Articular chondrocyte of knee joint (primary cell): Measurements from ENCODE around the gene GUCD1. TPM values are rescaled to one million over a fixed set of nuclear protein-coding genes. Genes with fewer than 3 reads are reported as not detected.

Experiments
- total RNA-seq: library from RNA; depleted of rRNA; stranded (reverse); fragments of >200 nt; gene quantifications from 2 replicates; pipeline ENCODE4 v1.2.3, GENCODE V29; 2012

GUCD1 gene
- 85.4 and 95.1 TPM in 2 replicates for total RNA-seq

DNA sequence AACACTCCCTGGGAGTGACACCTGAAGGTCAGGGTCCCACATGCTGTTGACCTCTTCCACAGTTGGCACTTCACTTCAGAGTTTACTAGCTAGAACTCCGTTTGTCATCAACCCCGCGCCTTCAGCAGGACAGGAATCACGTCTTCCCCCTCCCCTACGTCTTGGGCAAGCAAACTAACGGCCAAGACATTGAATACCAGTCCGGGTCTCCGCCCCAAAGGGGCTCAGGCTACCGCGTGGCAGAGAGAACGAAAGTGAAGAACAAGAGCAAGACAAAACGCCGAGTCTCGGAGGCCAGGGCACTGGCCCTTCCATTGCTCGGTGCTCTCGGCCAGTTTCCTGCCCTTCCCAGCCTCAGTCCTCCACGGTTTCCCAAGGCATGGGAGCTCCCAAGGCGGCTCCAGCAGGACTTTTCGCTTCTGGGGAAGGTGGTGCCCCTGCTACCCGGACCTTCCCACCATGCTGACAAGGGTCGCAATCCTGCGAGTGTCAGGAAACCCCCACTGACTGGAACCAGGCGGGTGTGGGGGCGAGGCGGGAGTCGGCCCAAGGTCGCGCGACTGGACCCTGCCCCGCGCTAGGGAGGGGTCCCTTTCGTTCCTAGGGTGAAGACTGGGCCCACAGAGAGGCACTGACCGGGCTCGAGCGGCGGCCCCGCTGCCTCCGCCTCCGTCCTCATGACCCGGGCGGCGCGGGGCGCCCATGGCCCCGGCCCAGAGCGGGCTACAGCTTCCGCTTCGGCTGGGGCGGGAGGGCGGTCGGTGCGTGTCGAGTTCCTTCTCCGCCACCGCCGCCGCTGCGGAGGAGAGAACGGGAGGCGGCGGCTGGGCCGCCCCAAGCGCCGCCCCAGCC, at the start of gene GUCD1:
GUCD1 (minus strand) TSS at position 826 of the 852 bp plus-strand sequence; CDS start at position 679, 147 bp downstream.

DNA sequence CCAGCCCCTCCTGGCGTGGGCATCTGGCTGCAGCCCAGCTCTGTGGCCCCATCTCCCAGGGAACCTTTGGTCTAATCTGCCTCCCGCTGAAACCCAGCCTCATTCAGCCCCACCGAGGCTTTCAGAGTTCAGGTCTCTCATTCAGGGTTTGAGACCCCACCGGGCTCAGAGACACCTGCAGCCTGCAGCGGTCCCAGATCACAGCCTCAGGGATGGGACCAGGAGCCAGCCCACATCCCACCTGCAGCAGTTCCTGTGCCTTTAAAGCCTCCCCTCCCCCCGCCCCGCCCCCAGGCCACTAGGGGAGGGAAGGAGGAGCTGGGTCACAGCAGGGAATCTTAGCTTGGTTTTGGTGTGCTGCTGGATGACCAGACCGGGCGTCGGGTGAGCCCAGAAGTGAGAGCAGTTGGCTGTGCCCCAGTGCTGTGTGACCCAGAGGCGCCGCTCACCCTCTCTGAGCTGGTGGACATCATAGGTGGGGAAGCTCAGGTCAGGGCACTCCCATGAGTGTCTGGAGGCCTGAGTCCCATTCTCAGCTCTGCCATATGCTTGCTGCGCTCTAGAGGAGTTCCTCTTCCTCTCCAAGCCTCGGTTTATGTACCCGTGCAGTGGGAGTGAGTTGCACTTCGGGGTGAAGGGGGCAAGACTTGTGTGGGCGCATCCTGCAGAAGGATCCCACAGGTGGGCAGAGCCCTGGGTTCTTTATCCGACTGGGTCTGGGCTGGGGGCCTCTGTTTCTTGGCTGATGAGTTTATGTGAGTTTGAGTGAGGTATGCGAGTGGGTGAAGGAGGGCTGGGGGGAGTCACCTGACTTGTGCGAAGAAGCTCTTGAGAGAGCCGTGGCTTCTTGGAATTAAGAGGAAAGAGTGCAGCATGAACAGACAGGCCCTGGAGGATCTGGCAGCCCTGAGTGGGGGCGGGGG, 48.2 kb upstream of the GUCD1 start, which contains the start of gene GGT1:
GGT1 (plus strand) TSS at position 347 of the 923 bp plus-strand sequence. CDS start 7,889 bp downstream, outside the sequence.

DNA sequence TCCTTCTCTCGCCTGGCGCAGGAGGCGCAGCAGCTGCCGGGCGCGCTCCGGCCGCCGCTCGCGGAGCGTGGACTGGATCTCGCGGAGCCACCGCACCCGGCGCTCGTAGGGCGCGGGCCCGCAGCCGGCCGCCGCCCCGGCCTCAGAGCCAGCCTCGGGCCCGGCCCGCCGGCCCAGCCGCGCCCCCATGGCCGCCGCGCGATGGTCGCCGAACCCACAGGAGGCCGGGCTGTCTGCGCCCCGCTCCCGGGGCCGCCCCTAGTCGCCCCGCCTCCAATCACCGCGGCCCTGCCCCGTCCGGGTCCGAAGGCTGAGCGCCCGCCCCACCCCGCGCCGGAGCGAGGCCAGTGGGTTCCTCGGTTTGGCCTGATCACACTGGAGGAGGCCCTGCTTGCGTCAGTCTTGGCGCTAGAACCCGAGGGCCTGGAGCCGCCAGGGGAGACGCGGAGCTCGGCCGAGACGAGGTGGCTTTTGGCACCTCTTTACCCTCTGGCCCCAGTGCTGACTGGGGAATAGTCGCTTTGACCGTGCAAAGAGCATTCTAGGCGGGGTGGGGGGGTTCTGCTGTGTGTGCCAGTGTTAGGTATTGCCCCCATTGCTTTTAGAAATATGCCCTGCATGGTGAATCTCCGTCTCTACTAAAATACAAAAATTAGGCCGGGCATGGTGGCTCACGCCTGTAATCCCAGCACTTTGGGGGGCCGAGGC, 38.1 kb upstream of the GUCD1 start, which contains the start of gene LRRC75B:
LRRC75B (minus strand) TSS at position 223 of the 708 bp plus-strand sequence; CDS start at position 189, 34 bp downstream.

DNA sequence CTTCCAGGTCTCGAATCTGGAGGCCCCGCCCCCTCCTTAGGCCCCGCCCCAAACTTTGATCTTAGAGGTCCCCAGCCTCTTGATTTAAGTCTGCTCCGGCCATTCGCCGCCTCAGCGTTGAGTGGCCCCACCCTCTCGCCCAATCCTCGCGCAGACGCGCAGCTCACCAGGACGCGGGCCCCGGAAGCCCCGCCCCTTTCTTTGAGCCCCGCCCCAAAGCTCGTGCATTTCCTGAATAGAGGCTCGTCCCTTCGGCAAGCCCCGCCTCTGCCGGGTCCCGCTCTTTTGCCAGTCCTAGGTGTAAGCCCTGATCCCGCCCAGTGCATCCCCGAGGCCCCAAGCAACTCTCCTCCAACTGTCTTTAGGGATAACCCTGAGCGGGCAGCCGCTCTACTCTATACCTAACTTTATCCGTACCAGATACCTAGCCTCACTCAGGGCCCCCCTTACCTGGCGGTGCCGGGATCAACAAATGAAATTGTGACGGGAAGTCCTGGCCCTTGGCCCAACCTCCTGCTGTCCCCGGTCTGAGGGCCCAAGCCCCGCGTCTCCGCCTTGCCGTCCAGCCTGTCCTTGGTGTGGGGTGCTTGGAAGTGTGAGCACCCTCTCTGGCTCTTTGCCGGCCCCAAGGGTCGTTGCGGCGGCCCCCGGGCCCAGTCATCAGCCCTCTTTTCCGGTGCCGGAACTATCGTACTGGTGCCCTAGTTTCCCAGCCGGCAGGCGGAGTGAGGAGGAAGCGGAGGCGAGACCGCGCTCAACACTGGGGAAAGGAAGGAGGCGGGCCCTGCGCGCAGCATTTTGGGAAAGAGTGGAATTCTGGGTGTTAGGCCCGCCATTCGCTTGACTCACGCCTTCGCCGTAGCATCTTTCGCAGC, 464 bp upstream of the GUCD1 start, which contains the start of gene SNRPD3:
SNRPD3 (plus strand) TSS at position 835 of the 875 bp plus-strand sequence. CDS start 1,676 bp downstream, outside the sequence.

DNA sequence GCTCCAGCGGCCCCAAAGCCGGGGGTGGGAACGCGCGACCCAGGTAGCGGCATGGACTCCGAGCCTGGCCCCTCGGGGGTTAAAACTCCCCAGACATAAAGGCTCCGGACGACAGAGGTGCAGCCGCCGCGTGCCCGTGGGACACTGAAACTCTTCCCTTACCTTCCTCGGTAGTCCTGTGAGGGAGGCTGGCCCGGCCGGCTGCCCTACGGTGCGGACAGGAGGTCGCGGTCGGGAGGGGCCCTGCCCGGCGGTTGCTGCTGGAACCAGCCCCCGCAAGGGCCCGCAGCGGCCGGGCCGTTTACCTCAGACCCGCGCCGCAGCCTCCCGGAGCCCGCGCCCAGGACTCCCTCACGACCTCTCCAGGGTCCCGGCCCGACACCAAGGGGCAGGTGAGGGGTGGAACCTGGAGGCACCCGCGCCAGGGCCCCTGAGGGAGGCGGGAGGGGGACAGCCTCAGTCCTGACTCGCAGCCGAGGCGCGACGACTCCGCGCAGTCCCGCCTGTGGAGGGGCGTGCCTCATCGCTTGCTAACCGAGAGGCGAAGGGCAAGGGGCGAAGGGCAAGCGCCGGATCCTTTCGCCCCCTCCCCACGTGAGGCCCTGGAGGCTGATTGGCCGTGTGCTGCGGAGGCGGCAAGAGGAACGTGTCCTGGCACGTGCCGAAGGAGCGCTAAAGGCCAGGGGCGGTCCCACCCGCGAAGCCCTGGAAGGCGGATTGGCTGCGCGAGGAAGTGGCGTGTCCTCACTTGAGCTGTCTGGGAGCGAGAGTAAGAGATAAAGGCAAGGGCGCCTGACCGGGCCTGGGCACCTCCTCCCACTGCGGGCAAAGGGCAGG, 60.2 kb downstream of the GUCD1 start, which contains the start of gene UPB1:
UPB1 (plus strand) TSS at position 805 of the 837 bp plus-strand sequence. CDS start 72 bp downstream, outside the sequence.

Other genes starting within 250 kb of the GUCD1 start
- 0.32 and 1.3 TPM in 2 replicates for gene ADORA2A, start 127.5 kb downstream of the GUCD1 start, total RNA-seq
- not detected in 2 replicates for gene UPB1, start 59.8 kb downstream of the GUCD1 start, total RNA-seq
- 66.2 and 80.1 TPM in 2 replicates for gene SNRPD3, start 861 bp upstream of the GUCD1 start, total RNA-seq
- 3.9 and 4.2 TPM in 2 replicates for gene LRRC75B, start 37.9 kb upstream of the GUCD1 start, total RNA-seq
- 1.5 and 2.2 TPM in 2 replicates for gene GGT1, start 48.1 kb upstream of the GUCD1 start, total RNA-seq
- not detected in 2 replicates for gene PIWIL3, start 219.6 kb upstream of the GUCD1 start, total RNA-seq